Osteoblast (primary cell): ENCODE measurements around the gene SLC7A6. TPM values are rescaled to one million over a fixed set of nuclear protein-coding genes. Genes with fewer than 3 reads are reported as not detected.

Source experiments
- DNase-seq: peaks from one replicate; pipeline ENCODE4 v3.0.0; 2011; ENCODE audit warnings: low spot score, mixed read lengths; ENCODE audit not compliant: insufficient read length; ENCODE audit errors: missing footprints
- H2AFZ ChIP-seq: 2 replicates; pipeline ENCODE4 v1.6.0; 2011; ENCODE audit warnings: mild to moderate bottlenecking, low read length
- H3K27ac ChIP-seq: 2 replicates; pipeline ENCODE4 v1.5.1; 2011; ENCODE audit warnings: mild to moderate bottlenecking, low read depth, low read length, moderate library complexity
- H3K27me3 ChIP-seq: 2 replicates; pipeline ENCODE4 v1.6.0; 2012; ENCODE audit warnings: mild to moderate bottlenecking, control low read depth, inconsistent platforms, low read length, moderate library complexity; ENCODE audit not compliant: insufficient read depth
- H3K36me3 ChIP-seq: 2 replicates; pipeline ENCODE4 v1.5.1; 2011; ENCODE audit warnings: mild to moderate bottlenecking, low read length, control low read depth, moderate library complexity; ENCODE audit not compliant: insufficient read depth
- H3K4me1 ChIP-seq: 2 replicates; pipeline ENCODE4 v1.5.1; 2011; ENCODE audit warnings: mild to moderate bottlenecking, low read length, control low read depth, moderate library complexity; ENCODE audit not compliant: insufficient read depth
- H3K4me2 ChIP-seq: 2 replicates; pipeline ENCODE4 v1.6.0; 2011; ENCODE audit warnings: mild to moderate bottlenecking, low read length; ENCODE audit not compliant: insufficient read depth
- H3K4me3 ChIP-seq: fragments of 200-600 bp; sonication (generic); 3 replicates; pipeline ENCODE4 v1.5.1; 2012; ENCODE audit warnings: mild to moderate bottlenecking, low read length, inconsistent platforms; ENCODE audit not compliant: insufficient read depth
- H3K79me2 ChIP-seq: 2 replicates; pipeline ENCODE4 v1.6.0; 2012; ENCODE audit warnings: mild to moderate bottlenecking, low read length, control low read depth, inconsistent platforms; ENCODE audit not compliant: insufficient read depth
- H3K9me3 ChIP-seq: 2 replicates; pipeline ENCODE4 v1.5.1; 2011; ENCODE audit warnings: low read depth, low read length, control low read depth
- H4K20me1 ChIP-seq: 2 replicates; pipeline ENCODE4 v1.6.0; 2012; ENCODE audit warnings: mild to moderate bottlenecking, low read length, control low read depth; ENCODE audit not compliant: insufficient read depth
- total RNA-seq: library from RNA; depleted of rRNA; stranded (reverse); fragments of >200 nt; gene quantifications from 2 replicates; pipeline ENCODE4 v1.2.3, GENCODE V29; 2012
- TF ChIP-seq, protein P1 (sequence below): IDR thresholded peaks from 2 replicates; pipeline ENCODE4 v1.5.1; 2011; ENCODE audit warnings: mild to moderate bottlenecking, low read depth, low read length, moderate library complexity; ENCODE audit errors: extremely low read depth

Gene SLC7A6
- total RNA-seq, 1 donor = 36.9 TPM

DNA sequence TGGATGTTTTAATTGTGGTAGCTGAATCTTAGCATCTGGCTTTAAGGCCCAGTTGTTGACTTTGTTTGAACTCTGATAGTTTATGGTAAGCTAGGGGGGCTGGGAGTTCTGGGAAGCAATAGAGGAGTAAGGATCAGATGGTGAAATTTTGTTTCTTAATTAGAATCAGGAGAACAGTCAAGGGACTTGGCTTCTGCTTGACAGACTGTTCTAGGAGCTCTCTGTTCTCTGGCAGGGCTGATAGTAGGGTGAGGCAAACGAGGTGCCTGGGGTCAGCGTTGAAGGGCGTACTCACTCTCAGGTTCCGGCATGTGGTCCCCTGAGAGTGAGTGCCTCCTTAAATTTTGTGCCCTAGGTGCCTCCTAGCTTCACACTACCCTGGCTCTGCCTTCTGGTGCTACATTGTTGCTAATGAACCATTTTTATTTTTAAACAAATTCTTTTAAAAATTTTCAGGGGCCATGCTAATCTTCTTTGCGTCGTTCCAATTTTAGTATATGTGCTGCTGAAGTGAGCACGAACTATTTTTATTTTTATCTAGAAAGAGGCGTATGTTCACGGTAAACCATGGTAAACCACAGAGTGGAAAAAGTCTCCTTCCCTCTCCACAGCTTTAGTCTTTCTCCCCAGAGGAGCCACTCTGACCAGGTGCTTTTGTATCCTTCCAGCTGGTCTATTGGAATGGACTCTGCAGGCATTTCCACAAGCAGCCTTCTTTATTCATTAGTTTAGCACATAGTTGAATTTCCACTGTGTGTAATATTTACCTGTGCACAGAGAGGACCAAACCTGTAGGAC is 19.7 kb downstream of the SLC7A6 start:
- no peak for DNase-seq
- TF ChIP-seq, protein P1, sequence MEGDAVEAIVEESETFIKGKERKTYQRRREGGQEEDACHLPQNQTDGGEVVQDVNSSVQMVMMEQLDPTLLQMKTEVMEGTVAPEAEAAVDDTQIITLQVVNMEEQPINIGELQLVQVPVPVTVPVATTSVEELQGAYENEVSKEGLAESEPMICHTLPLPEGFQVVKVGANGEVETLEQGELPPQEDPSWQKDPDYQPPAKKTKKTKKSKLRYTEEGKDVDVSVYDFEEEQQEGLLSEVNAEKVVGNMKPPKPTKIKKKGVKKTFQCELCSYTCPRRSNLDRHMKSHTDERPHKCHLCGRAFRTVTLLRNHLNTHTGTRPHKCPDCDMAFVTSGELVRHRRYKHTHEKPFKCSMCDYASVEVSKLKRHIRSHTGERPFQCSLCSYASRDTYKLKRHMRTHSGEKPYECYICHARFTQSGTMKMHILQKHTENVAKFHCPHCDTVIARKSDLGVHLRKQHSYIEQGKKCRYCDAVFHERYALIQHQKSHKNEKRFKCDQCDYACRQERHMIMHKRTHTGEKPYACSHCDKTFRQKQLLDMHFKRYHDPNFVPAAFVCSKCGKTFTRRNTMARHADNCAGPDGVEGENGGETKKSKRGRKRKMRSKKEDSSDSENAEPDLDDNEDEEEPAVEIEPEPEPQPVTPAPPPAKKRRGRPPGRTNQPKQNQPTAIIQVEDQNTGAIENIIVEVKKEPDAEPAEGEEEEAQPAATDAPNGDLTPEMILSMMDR = no peak
- no peaks in the 10 kb centered on the region for H3K9me3 ChIP-seq
- no peak overlapping the region for H3K27ac ChIP-seq
- no peaks in the 10 kb centered on the region for H3K27me3 ChIP-seq
- H3K4me3 ChIP-seq = no peak overlapping the region
- peaks cover 20% of the 10 kb centered on the region for H3K4me1 ChIP-seq
- peaks cover 58% of the 10 kb centered on the region for H3K36me3 ChIP-seq
- H3K4me2 ChIP-seq = no peak overlapping the region
- H4K20me1 ChIP-seq = peaks cover 48% of the 10 kb centered on the region
- H2AFZ ChIP-seq = no peak overlapping the region
- H3K79me2 ChIP-seq = peaks cover 71% of the 10 kb centered on the region

DNA sequence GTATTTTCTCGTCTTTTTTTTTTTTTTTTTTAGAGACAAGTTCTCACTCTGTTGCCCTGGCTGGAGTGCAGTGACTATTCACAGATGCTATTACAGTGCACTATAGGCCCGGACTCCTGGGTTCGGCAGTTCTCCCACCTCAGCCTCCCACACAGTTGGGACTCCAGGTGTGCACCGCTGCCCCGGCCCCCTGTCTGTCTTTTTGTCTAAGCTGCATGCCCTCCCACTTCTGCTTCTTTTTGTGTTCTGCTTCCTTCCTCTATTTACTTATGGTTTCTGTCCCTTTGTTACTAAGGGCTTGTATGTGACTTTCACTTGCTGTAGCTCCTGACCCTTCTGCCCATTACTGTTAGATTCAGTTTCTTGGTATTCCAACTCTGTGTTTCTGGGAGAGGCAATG is 20.5 kb downstream of the SLC7A6 start:
- TF ChIP-seq, protein P1 = no peak
- peaks cover 72% of the 10 kb centered on the region for H3K79me2 ChIP-seq

DNA sequence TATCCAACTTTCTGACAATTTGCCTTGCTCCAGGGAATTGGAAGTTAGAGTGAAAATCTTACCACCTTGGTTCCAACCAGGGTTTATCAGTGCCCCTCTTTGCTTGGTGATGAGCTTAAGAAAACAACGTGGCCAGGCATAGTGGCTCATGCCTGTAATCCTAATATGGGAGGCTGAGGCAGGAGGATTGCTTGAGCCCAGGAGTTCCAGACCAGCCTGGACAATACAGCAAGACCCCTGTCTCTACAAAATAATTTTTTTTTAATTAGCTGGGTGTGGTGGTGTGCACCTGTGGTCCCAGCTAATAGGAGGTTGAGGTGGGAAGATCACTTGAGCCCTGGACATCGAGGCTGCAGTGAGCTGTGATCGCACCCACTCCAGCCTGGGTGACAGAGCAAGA is 21.4 kb downstream of the SLC7A6 start:
- H3K4me2 ChIP-seq = no peak overlapping the region
- no peaks in the 10 kb centered on the region for H3K27me3 ChIP-seq
- H3K4me1 ChIP-seq = peaks cover 37% of the 10 kb centered on the region
- peaks cover 59% of the 10 kb centered on the region for H3K36me3 ChIP-seq
- H2AFZ ChIP-seq = no peak overlapping the region
- no peak overlapping the region for H3K4me3 ChIP-seq
- peaks cover 71% of the 10 kb centered on the region for H3K79me2 ChIP-seq
- TF ChIP-seq, protein P1 = no peak
- DNase-seq = no peak
- peaks cover 56% of the 10 kb centered on the region for H4K20me1 ChIP-seq
- no peak overlapping the region for H3K27ac ChIP-seq
- H3K9me3 ChIP-seq = no peaks in the 10 kb centered on the region

More for the DNA sequence above, 20.5 kb downstream of the SLC7A6 start:
- no peak overlapping the region for H3K4me3 ChIP-seq
- no peaks in the 10 kb centered on the region for H3K27me3 ChIP-seq
- no peak for DNase-seq
- H3K27ac ChIP-seq = no peak overlapping the region
- H3K9me3 ChIP-seq = no peaks in the 10 kb centered on the region
- no peak overlapping the region for H3K4me2 ChIP-seq
- H2AFZ ChIP-seq = no peak overlapping the region
- H4K20me1 ChIP-seq = peaks cover 52% of the 10 kb centered on the region
- peaks cover 29% of the 10 kb centered on the region for H3K4me1 ChIP-seq
- peaks cover 57% of the 10 kb centered on the region for H3K36me3 ChIP-seq

DNA sequence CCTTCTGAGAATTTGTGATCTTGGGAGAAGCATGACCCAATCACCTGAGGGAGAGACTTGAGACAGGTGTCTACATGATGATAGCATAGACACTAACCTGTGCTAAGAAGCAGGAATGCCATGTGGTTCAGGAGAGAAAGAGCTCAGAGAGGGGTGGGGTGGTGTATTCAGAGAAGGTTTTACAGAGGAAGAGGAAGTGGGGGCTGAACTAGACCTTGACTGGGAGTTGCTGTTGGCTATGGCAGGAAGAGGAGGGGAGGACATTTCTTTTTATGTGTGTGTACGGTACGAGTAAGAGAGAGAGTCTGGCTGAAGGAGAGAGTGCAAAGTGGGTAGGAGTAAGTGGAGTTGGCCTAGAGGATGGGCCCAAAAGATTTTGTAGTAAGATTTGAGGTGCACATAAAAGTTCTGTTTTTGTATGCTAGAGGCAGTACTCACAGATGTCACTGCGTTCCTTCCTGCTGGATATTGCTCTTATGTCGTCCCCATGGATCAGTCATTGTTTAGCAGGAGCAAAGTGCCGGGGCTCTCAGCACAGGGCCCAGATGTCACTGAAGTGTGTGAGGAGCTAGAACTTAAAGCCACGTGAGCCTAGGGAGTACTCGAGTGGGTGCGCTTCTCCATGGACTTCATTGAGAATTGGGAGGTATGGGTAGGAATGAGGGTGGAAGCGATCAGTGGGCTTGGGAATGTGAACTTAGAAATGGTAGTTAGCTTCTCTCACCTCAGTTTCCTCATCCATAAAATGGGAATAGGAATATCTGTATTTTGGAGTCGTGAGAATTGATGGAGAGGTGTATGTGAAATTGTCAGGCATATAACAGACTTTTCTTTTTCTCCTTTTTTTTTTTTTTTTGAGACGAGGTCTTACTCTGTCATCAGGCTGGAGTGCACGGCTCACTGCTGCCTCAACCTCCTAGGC is 22.1 kb downstream of the SLC7A6 start:
- Histone ChIP-seq H3K27ac (no peak overlapping the region), H3K4me2 (no peak overlapping the region), H3K27me3 (no peaks in the 10 kb centered on the region), H3K79me2 (peaks cover 71% of the 10 kb centered on the region), H3K4me3 (no peak overlapping the region), H3K36me3 (peaks cover 64% of the 10 kb centered on the region), H4K20me1 (peaks cover 57% of the 10 kb centered on the region), H3K9me3 (no peaks in the 10 kb centered on the region), H3K4me1 (peaks cover 39% of the 10 kb centered on the region), H2AFZ (no peak overlapping the region)
- no peak for DNase-seq
- TF ChIP-seq, protein P1 = no peak
